Activated CD4-positive, CD25-positive, alpha-beta regulatory T cell treated with anti-CD3 and anti-CD28 coated beads, Interleukin-2, amount 50 U/mL, for 24 hours (primary cell): ENCODE results near the gene CSF1R.

Experiments
- ATAC-seq, 2 donors: fragments of 150-1000 bp; cut with Tn5 transposase; one replicate each; pipeline ENCODE4 v1.10.0; 2021; ENCODE audit warnings: mild to moderate bottlenecking in 1 of 2, moderate library complexity in 1 of 2

The CSF1R gene

DNA sequence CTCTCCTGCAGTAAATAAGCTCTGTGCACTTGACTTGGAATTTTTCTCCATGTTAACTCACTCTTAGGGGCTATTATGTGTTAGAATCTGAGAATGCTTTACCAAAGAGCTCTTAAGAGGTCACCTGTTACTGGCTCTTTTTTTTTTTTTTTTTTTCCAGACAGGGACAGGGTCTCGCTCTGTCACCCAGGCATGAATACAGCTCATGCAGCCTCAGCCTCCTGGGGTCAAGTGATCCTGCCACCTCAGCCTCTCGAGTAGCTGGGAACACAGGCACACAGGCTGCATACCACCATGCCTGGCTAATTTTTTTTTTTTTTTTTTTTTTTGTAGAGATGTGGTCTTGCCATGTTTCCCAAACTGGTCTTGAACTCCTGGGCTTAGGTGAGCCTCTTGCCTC lies 63.7 kb downstream of the CSF1R start:
- ATAC-seq, result no peak

DNA sequence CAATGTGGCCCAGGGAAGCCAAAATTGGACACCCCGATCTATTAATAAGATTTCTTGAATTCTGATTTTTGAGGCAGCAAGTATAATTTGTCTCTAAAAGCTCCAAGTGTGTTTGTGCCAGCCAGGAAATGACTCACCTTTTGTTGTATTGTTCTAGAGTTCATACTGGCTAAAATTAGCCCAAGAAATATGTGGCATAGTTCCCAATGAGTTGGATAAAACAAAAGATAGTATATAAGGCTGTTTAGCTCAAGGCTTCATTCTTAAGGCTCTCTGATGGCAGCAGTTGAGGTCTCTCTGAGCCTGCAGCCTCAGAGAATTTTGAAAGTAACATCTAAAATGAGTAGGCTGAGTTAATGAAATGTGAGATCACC lies 64.2 kb downstream of the CSF1R start:
- no peak for ATAC-seq

DNA sequence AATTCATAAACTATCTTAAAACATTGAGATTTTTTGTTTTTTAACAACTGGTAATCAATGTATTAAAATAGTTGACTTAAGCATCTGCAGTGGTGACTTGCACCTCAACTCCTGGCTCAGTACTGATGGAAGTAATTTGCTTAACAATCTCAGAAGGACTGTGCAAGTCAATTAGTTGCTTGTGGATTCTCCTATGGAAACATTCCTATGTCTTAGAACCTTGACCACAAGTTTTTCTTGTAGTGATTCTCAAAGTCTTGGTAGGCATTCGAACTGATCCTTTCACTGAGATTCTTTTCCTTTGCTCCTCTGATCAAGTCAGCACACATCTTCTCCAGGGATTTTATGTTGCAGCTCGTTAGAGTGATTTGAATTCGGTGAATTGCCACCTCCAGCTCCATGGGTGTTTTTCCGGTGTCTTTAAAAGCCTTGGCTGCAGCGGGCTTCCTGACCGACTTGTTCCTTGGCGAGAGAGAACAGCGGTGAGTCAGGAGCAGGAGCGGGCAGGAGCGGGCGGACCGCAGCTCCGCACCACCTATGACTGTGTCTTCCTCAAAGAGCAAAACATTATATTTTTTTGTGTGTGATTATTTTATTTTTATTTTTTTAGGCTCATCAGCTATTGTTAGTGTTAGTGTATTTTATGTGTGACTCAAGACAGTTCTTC lies 64.7 kb downstream of the CSF1R start:
- no peak for ATAC-seq

DNA sequence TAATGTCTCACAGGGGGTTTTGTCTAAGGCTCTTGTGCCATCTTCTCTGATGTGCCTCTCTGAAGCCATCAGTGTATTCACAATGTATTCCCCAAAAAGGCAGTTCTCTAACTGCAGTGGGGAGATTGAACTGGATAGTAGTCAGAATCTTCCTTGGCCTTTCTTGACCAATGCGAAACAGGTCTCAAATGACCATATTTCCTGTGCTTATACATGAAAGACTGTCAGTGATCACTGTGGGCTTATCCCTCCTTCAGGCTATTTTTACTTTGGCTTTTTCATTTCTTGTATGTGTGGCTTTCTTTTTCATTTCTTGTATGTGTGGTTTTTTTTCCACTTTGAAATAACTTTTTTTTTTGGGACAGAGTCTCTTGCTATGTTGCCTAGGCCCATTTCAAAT lies 66.1 kb downstream of the CSF1R start:
- ATAC-seq, result no peak

DNA sequence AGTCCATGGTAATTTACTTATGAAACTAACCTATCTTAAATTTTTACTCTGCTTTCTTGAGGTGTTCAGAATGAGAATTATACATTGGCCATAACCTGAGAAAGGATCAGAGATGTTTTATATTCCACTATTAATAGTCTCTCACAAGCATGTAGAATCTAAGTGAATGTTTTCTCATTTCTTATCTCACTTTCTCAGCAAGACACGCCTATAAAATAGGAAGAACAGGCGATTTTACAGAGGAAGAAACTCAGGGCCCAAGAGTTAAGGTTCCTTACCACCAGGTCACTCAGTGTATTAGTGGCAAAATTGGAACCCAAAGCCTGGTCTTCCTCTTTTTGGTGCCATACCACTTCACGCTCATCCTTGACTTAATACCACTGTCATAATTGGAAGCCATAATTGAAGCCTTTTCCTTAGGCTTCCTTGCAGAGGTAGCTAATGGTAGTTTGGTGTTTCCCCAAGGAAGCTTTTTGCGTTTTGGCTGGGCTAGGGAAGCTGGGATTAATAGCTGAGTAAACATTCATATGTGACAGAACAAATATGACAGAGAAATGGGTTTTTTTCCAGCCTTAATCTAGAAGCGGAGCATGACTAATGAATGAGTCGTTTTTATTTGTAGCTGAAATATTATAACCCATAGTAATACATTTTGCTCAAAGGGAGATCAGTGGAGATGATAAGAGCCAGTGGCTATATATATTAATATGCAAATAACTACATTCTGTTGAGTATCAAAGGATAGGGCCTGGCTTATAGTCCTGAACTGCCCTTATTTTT lies 68.9 kb downstream of the CSF1R start:
- peak in 1 of 2 donors; percentile 41 for ATAC-seq

DNA sequence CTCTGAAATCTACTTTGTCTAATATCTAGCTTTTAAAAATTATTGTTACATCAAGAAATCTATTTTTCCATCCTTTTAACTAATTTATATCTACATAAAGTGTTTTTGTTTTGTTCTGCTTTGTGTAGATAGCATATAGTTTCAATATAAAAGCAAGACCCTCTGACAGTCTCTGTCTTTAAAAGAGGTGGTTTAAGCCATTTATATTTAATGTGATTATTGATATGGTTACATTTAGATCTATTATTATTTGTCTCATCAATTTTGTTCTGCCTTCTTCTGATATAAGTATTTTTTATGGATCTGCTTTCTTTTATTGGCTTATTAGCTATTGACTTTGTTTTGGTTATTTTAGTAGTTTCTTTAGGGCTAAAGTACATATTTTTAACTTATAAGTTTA lies 69.8 kb downstream of the CSF1R start:
- no peak for ATAC-seq

DNA sequence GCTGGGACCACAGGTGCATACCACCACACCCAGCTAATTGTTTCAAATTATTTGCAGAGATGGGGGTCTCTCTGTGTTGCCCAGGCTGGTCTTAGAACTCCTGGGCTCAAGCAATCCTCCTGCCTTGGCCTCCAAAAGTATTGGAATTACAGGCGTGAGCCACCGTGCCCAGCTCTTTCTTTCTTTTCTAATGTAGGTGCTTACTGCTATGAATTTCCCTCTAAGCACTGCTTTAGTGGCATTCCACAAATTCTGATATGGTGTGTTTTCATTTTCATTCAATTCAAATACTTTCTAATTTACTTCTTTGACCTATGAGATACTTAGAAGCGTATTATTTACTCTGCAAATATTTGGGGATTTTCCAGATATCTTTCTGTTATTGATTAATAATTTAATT lies 70.9 kb downstream of the CSF1R start:
- no peak for ATAC-seq

DNA sequence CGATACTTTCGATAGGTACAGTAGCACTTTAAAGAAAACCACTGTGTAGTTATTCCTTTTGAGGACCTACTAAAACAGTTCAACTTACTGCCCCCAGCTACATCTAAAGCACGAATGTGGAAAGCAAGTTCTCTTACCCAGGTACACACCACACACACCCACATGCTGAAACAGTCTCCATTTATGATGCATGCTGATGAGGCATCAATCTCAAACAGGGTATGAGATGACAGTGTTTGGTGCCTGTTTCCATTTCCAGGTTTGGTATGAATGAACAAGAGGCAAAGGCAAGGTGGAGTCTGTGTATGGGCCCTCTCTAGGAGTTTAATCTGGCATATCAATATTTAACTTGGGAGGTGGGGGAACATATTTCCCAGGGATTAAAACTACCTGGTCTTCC lies 71.9 kb downstream of the CSF1R start:
- no peak for ATAC-seq

DNA sequence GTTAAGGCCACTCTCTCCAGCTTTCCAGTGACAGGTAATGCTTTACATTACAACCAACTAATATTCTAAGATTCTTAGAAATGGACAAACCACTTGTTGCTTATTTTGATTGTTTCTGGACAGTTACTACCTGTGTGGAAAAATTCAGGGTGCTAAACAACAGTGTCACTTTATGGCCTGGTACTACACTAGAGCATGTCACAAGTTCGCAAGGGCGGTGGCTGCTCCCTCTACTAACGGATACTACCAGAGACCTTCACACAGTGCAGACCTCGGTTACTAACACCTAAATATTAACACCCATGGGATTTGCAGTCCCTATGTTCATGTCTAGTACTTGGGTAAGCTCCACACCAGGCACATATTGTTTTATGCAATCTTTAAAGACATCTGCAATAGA lies 72.4 kb downstream of the CSF1R start:
- ATAC-seq, result no peak

DNA sequence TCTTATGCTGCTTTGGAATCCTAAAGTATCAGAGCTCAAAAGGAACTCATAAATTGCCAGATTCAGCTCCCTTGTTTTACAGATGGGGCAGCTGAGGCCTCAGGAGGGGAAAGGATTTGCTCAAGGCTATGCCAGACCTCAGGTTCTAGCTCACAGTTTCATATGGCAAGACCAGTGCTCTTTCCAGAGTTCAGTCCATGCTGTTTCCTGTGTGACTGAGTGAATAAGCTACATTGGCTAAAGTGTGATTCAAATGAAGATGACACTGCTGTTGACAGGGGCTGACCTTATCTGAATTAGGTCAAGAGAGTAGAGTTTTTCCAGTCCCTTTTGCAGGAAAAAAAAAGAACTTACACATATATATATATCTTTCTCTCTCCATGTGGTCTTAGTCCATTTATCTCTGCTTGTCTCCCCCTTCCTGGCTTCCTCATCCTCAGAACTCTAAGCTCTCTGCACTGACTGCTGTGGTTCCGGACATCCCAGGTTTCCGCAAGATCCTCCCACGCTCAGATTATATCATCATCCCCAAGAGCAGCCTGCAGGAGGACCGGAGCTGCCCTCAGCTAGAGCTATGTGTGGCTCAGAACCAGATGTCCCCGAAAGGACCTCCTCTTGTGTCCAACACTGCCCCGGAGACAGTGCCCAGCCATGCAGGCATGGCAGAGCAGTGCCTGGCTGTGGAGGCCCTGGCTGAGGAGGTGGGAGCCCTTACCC lies 76.5 kb downstream of the CSF1R start:
- ATAC-seq, result no peak

DNA sequence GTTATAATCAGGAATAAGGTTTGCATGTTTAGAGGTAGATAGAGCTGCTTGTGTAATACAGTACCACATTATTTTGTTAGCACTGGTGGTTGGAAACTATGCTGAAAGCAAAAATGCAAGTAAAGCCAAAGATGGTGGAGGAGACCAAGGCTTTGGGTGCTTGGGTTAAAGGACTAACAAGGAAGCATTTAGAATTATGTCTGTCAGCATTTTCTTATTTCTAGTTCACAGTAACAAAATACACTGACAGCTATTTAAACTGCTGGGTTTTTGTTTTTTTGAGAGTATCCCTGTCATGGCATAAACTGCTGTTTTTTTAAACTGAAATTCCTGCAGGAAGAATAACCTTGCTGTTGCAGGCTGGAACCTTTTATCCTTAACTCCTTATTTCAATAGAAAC lies 79.3 kb downstream of the CSF1R start:
- ATAC-seq, result no peak

DNA sequence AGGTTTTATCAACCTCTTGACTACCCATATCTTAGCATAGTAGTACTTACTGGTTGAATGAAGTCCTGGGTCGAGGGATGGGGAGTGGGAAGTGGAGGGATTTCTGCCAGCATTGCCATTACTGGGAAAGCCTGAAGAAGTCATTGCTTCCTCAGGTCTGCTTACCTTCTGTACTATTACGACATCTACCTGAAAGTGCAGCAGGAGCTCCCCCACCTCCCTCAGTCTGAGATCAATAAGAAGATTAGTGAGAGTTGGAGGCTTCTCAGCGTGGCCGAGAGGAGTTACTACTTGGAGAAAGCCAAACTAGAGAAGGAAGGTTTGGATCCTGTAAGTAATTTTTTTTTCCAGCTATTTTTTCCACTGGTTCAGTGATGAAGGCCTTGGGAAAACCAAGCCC lies 80.0 kb downstream of the CSF1R start:
- ATAC-seq, result no peak
